GM19452 (cell line): ENCODE results near the gene MAP3K8.
A peak's percentile ranks its signal among the peaks of the same experiment; 100 is the strongest.
"Not testable (repeated sequence)": the region's sequence is repeated elsewhere in the genome, so short reads cannot be mapped to it uniquely, and the experiment has no call there.

ENCODE experiments used
- ATAC-seq: cut with Tn5 transposase; IDR thresholded peaks from one replicate; pipeline ENCODE4 v1.9.1; 2021; ENCODE audit not compliant: unreplicated experiment

MAP3K8 gene

GRCh38 chr10:30422981-30423654, 10.9 kb upstream of the MAP3K8 start:
- ATAC-seq: no peak

GRCh38 chr10:30423655-30424275, 10.2 kb upstream of the MAP3K8 start:
- ATAC-seq: not testable (repeated sequence)

GRCh38 chr10:30425336-30426075, 8.5 kb upstream of the MAP3K8 start:
- no peak for ATAC-seq

- ATAC-seq: no peak
These were observed 3.3 kb upstream of the MAP3K8 start for GRCh38 chr10:30430544-30431298.

- ATAC-seq: no peak
These were observed 2.5 kb upstream of the MAP3K8 start for GRCh38 chr10:30431435-30431911.

GRCh38 chr10:30432622-30433305, 1.2 kb upstream of the MAP3K8 start:
- ATAC-seq: peak; percentile 2

GRCh38 chr10:30433306-30433729, 666 bp upstream of the MAP3K8 start:
- no peak for ATAC-seq

GRCh38 chr10:30434273-30435072, 489 bp downstream of the MAP3K8 start:
- ATAC-seq: peak; percentile 45

GRCh38 chr10:30435073-30435422, 1.1 kb downstream of the MAP3K8 start:
- ATAC-seq: no peak

GRCh38 chr10:30435499-30436167, 1.6 kb downstream of the MAP3K8 start:
- ATAC-seq: not testable (repeated sequence)

GRCh38 chr10:30436191-30436611, 2.2 kb downstream of the MAP3K8 start:
- no peak for ATAC-seq

- ATAC-seq: no peak
These were observed 2.7 kb downstream of the MAP3K8 start for GRCh38 chr10:30436671-30437030.

GRCh38 chr10:30437031-30437841, 3.3 kb downstream of the MAP3K8 start:
- no peak for ATAC-seq

- ATAC-seq: no peak
These were observed 4.3 kb downstream of the MAP3K8 start for GRCh38 chr10:30438021-30438850.

GRCh38 chr10:30439931-30440330, 5.9 kb downstream of the MAP3K8 start:
- ATAC-seq: no peak

- ATAC-seq: no peak
These were observed 8.1 kb downstream of the MAP3K8 start for GRCh38 chr10:30442019-30442606.

GRCh38 chr10:30443049-30443448, 9.1 kb downstream of the MAP3K8 start:
- no peak for ATAC-seq
